IMR-90 (cell line): Measurements from ENCODE around the gene OSCP1. TPM values are rescaled to one million over a fixed set of nuclear protein-coding genes. Genes with fewer than 3 reads are reported as not detected.

ENCODE experiments used
- ATAC-seq: fragments of 200-7000 bp; cut with Tn5 transposase; 2 replicates; pipeline ENCODE4 v1.9.1; 2020; ENCODE audit warnings: low read depth, mild to moderate bottlenecking, moderate library complexity
- BruUV-seq: library from RNA; stranded (reverse); fragments of 400-500 nt; replicated peaks from 2 replicates; lab custom pipeline; 2021; lab: Mats Ljungman, UMichigan
- CTCF ChIA-PET: fragments of 300-600 bp; formaldehyde crosslinking; extraction: SDS; loops from one replicate; lab custom pipeline; 2021; ENCODE audit warnings: antibody characterized with exemption; lab: Yijun Ruan, JAX
- POLR2A ChIA-PET: fragments of 300-600 bp; sonication (Branson Sonifier 250); formaldehyde crosslinking; loops from one replicate; lab custom pipeline; 2022; ENCODE audit warnings: antibody characterized with exemption; ENCODE audit not compliant: unreplicated experiment; lab: Charles Lee
- DNase-seq: peaks from one replicate; pipeline ENCODE4 v3.0.0; 2013
- H2AFZ ChIP-seq: replicated peaks from 2 replicates; pipeline ENCODE3; 2013; ENCODE audit warnings: low read length, mild to moderate bottlenecking; ENCODE audit not compliant: poor library complexity
- H2AK5ac ChIP-seq: 2 replicates; pipeline ENCODE4 v1.6.1; 2013; ENCODE audit warnings: low read depth, low read length, inconsistent platforms
- H2AK9ac ChIP-seq: replicated peaks from 2 replicates; pipeline ENCODE3; 2013; ENCODE audit warnings: mild to moderate bottlenecking, low read depth, low read length, moderate library complexity; ENCODE audit not compliant: poor library complexity
- H2BK120ac ChIP-seq: 2 replicates; pipeline ENCODE4 v1.6.1; 2013; ENCODE audit warnings: low read depth, low read length, inconsistent platforms
- H2BK15ac ChIP-seq: 3 replicates; pipeline ENCODE4 v1.6.1; 2013; ENCODE audit warnings: low read depth, low read length, inconsistent platforms
- H2BK20ac ChIP-seq: 2 replicates; pipeline ENCODE4 v1.6.1; 2013; ENCODE audit warnings: low read depth, mild to moderate bottlenecking, inconsistent platforms, low read length, moderate library complexity
- H2BK5ac ChIP-seq: 2 replicates; pipeline ENCODE4 v1.6.1; 2013; ENCODE audit warnings: mild to moderate bottlenecking, low read depth, low read length, inconsistent platforms; ENCODE audit not compliant: poor library complexity, severe bottlenecking
- H3K14ac ChIP-seq: replicated peaks from 2 replicates; pipeline ENCODE4 v1.6.1; 2013; ENCODE audit warnings: low read depth, low read length, inconsistent platforms
- H3K18ac ChIP-seq: 2 replicates; pipeline ENCODE4 v1.6.1; 2013; ENCODE audit warnings: low read depth, low read length, control low read depth
- H3K23ac ChIP-seq: 2 replicates; pipeline ENCODE4 v1.6.1; 2013; ENCODE audit warnings: low read depth, low read length, inconsistent platforms
- H3K27ac ChIP-seq: 2 replicates; pipeline ENCODE4 v1.5.1; 2013; ENCODE audit warnings: mild to moderate bottlenecking, control low read depth, low read length; ENCODE audit not compliant: insufficient read depth
- H3K27me3 ChIP-seq: 2 replicates; pipeline ENCODE4 v1.6.1; 2013; ENCODE audit warnings: low read length; ENCODE audit not compliant: control insufficient read depth, insufficient read depth
- H3K36me3 ChIP-seq: 2 replicates; pipeline ENCODE4 v1.6.1; 2013; ENCODE audit warnings: low read length, mixed read lengths; ENCODE audit not compliant: control insufficient read depth, insufficient read depth
- H3K4ac ChIP-seq: 2 replicates; pipeline ENCODE4 v1.6.1; 2013; ENCODE audit warnings: low read depth, low read length, inconsistent platforms
- H3K4me1 ChIP-seq: 2 replicates; pipeline ENCODE4 v1.6.1; 2013; ENCODE audit warnings: low read length, mixed read lengths; ENCODE audit not compliant: control insufficient read depth, insufficient read depth
- H3K4me2 ChIP-seq: 2 replicates; pipeline ENCODE4 v1.6.1; 2013; ENCODE audit warnings: low read depth, mild to moderate bottlenecking, control low read depth, low read length, moderate library complexity
- H3K4me3 ChIP-seq: 2 replicates; pipeline ENCODE4 v1.5.1; 2013; ENCODE audit warnings: low read depth, mild to moderate bottlenecking, control low read depth, low read length, moderate library complexity; ENCODE audit not compliant: insufficient read depth
- H3K56ac ChIP-seq: 2 replicates; pipeline ENCODE4 v1.6.1; 2013; ENCODE audit warnings: low read length, inconsistent platforms; ENCODE audit not compliant: insufficient read depth; ENCODE audit errors: extremely low read depth
- H3K79me1 ChIP-seq, 2 experiments: 2 replicates each; pipeline ENCODE4 v1.6.1; 2013; ENCODE audit warnings: low read length in 2 of 2, inconsistent platforms in 1 of 2, low read depth in 1 of 2
- H3K9ac ChIP-seq: 2 replicates; pipeline ENCODE4 v1.6.1; 2013; ENCODE audit warnings: low read depth, low read length, control low read depth
- H3K9me1 ChIP-seq: 2 replicates; pipeline ENCODE4 v1.6.1; 2013; ENCODE audit warnings: low read length, inconsistent platforms; ENCODE audit not compliant: insufficient read depth
- H3K9me3 ChIP-seq: 2 replicates; pipeline ENCODE4 v1.6.1; 2013; ENCODE audit warnings: low read length; ENCODE audit not compliant: control insufficient read depth, insufficient read depth
- H4K20me1 ChIP-seq: 2 replicates; pipeline ENCODE4 v1.6.1; 2013; ENCODE audit warnings: low read length, inconsistent platforms; ENCODE audit not compliant: insufficient read depth
- H4K5ac ChIP-seq: 2 replicates; pipeline ENCODE4 v1.6.1; 2013; ENCODE audit warnings: mild to moderate bottlenecking, low read depth, low read length, control low read depth
- H4K8ac ChIP-seq, 2 experiments: 2 replicates each; pipeline ENCODE4 v1.6.1; 2013; ENCODE audit warnings: low read depth in 2 of 2, low read length in 2 of 2, control low read depth in 1 of 2, inconsistent platforms in 1 of 2
- H4K91ac ChIP-seq: 2 replicates; pipeline ENCODE4 v1.6.1; 2013; ENCODE audit warnings: low read depth, low read length, inconsistent platforms; ENCODE audit not compliant: insufficient read depth
- BHLHE40 ChIP-seq: fragments of 150-350 bp; IDR thresholded peaks from 2 replicates; pipeline ENCODE4 v1.6.1; 2016; ENCODE audit warnings: mild to moderate bottlenecking, low read depth, low read length
- CEBPB ChIP-seq: IDR thresholded peaks from 2 replicates; pipeline ENCODE4 v1.6.1; 2012; ENCODE audit warnings: low read depth, low read length, improper control_type of control experiment
- NFE2L2 ChIP-seq: fragments of 150-350 bp; IDR thresholded peaks from 2 replicates; pipeline ENCODE4 v1.6.1; 2016; ENCODE audit warnings: low read depth, mild to moderate bottlenecking, low read length
- SMC3 ChIP-seq: fragments of 150-350 bp; IDR thresholded peaks from 2 replicates; pipeline ENCODE4 v1.6.1; 2016; ENCODE audit warnings: low read depth, mild to moderate bottlenecking, antibody characterized with exemption, low read length, moderate library complexity
- WGBS, 2 experiments: methylation state at CpG; one replicate each; pipeline versions ENCODE4 v1.1.5 to v1.1.7; 2013; ENCODE audit warnings: missing lambda C conversion rate in 2 of 2; ENCODE audit not compliant: insufficient read length in 1 of 2; ENCODE audit errors: extremely low coverage in 2 of 2; 5-methylcytosine and 5-hydroxymethylcytosine counted together
- dilution Hi-C: fragments of 300-500 bp; cut with HindIII; formaldehyde crosslinking; loops from one replicate; pipeline ENCODE4 v1.14.3; 2018; ENCODE audit warnings: low sequenced_read_pairs; ENCODE audit not compliant: unreplicated experiment
- in situ Hi-C: fragments of 300-500 bp; cut with MboI; formaldehyde crosslinking; loops from 3 replicates; pipeline ENCODE4 v1.14.3; 2019; ENCODE audit warnings: low sequenced_read_pairs, inconsistent platforms, mixed read lengths
- intact Hi-C: fragments of 100-400 bp; cut with micrococcal nuclease; formaldehyde crosslinking; loops from 2 replicates; pipeline ENCODE4 v1.10.0; 2022
- polyA plus RNA-seq, 3 experiments: library from polyadenylated mRNA; depleted of rRNA; stranded (reverse); fragments of >200 nt; gene quantifications; 2 replicates each; pipeline ENCODE4 v1.2.3, GENCODE V29; 2012; ENCODE audit warnings: low replicate concordance in 1 of 3
- total RNA-seq: library from RNA; depleted of rRNA; stranded (reverse); fragments of >200 nt; gene quantifications from 2 replicates; pipeline ENCODE4 v1.2.3, GENCODE V29; 2012

Gene OSCP1
- total and polyA plus RNA-seq, 2 of the 4 experiments (the other 2 are of a cell fraction), result 7.8 to 11.8 TPM

DNA sequence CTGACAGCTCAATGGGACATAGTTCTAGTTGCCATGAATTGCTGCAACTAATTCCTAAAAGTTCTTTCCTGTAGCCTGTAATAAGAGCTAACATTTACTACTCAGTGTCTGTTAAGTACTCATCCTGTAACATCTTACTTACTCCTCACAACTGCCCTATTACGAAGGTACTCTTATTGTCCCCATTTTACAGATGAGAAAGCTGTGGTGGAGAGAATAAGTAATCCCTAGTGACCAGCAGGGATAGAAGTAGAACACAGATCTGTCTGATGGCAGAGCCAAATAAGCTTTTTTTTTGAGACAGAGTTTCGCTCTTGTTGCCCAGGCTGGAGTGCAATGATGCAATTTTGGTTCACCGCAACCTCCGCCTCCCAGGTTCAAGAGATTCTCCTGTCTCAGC, 67.6 kb downstream of the OSCP1 start:
- Histone ChIP-seq H3K23ac (no peak overlapping the region), H2AFZ (no peak overlapping the region), H4K20me1 (peaks cover 66% of the 10 kb centered on the region), H3K27me3 (no peaks in the 10 kb centered on the region), H2BK120ac (no peak overlapping the region), H3K14ac (no peak overlapping the region), H3K9me3 (no peaks in the 10 kb centered on the region), H4K5ac (no peak overlapping the region), H2AK5ac (no peak overlapping the region), H2BK20ac (no peak overlapping the region), H2AK9ac (no peak overlapping the region), H3K4me2 (no peak overlapping the region), H3K27ac (no peak overlapping the region), H4K91ac (no peak overlapping the region), H4K8ac (no peak overlapping the region), H2BK15ac (no peak overlapping the region), H3K4me3 (no peak overlapping the region), H3K4ac (no peak overlapping the region), H3K4me1 (peaks cover 13% of the 10 kb centered on the region), H3K18ac (no peak overlapping the region), H3K9me1 (peaks cover 27% of the 10 kb centered on the region), H3K79me1 (peaks cover 10 to 71% of the 10 kb centered on the region in 2 experiments), H3K56ac (no peak overlapping the region), H3K36me3 (peaks cover 8% of the 10 kb centered on the region), H2BK5ac (no peak overlapping the region), H3K9ac (no peak overlapping the region)
- intact Hi-C loops (no loop called here), in situ Hi-C loops (no loop called here), dilution Hi-C loops (no loop called here)
- ChIA-PET POLR2A (no interaction called here), CTCF (interaction anchor here (1.1 kb wide), 1 partner anchor 40 kb away, joined by 3 read pairs; no protein-coding TSS in a partner anchor)
- 100% methylated on average over 1 of the region's 4 CpGs; no CpG with 5 or more reads in 1 of the 2 experiments for WGBS, 2 experiments
- DNase-seq, result no peak
- ATAC-seq, result no peak
- TF ChIP-seq BHLHE40, result no peak
- TF ChIP-seq CEBPB, result no peak
- no peak for TF ChIP-seq SMC3
- TF ChIP-seq NFE2L2, result no peak
- BruUV-seq, result no TSS peak
